Measurements from ENCODE around the gene ADAMTS17. TPM values are rescaled to one million over a fixed set of nuclear protein-coding genes. Genes with fewer than 3 reads are reported as not detected.

Gene ADAMTS17
- polyA plus RNA-seq, 4 donors = 0.45 to 3.1 (median 1.2) TPM

DNA sequence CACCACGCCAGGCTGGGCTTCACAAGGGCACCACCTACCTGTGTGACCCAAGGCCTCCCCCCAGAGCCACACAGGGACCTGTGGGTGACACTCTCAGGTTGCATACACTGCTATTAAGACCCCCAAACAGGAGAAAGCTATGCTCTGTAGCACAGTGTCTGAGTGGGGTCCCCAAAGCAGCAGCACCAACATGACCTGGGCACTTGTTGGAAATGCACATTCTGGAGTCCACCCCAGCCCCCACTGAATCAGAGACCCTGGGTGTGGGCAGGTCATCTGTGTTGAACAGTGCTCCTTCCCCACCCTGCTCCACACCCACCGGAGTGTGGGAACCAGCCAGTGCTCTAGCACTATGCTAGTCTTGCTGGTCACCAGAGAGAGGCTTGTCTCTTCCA lies 76.1 kb downstream of the ADAMTS17 start:
- Histone ChIP-seq H3K27ac (ENCODE audit: low read depth in 1 of 3, low read length in 2 of 3) (no peak overlapping the region), H3K27me3 (ENCODE audit: control insufficient read depth in 3 of 3, insufficient read depth in 3 of 3, low read length in 3 of 3) (peaks cover 0 to 2% (median 0%) of the 10 kb centered on the region in 3 donors), H3K4me1 (ENCODE audit: control insufficient read depth in 3 of 3, insufficient read depth in 2 of 3, low read depth in 1 of 3, low read length in 2 of 3) (no peaks in the 10 kb centered on the region), H3K9me3 (ENCODE audit: control insufficient read depth in 2 of 2, insufficient read depth in 1 of 2, low read depth in 1 of 2, low read length in 1 of 2) (no peaks in the 10 kb centered on the region), H3K4me3 (ENCODE audit: low read depth in 1 of 3, low read length in 3 of 3) (no peak overlapping the region), H3K36me3 (ENCODE audit: control insufficient read depth in 3 of 3, insufficient read depth in 2 of 3, low read depth in 1 of 3, low read length in 3 of 3) (no peaks in the 10 kb centered on the region)
- WGBS, 3 donors = 69 to 82% (median 77%) methylated on average over 2 of the region's 2 CpGs
- DNase-seq = no peak
- no peak for FAIRE-seq

DNA sequence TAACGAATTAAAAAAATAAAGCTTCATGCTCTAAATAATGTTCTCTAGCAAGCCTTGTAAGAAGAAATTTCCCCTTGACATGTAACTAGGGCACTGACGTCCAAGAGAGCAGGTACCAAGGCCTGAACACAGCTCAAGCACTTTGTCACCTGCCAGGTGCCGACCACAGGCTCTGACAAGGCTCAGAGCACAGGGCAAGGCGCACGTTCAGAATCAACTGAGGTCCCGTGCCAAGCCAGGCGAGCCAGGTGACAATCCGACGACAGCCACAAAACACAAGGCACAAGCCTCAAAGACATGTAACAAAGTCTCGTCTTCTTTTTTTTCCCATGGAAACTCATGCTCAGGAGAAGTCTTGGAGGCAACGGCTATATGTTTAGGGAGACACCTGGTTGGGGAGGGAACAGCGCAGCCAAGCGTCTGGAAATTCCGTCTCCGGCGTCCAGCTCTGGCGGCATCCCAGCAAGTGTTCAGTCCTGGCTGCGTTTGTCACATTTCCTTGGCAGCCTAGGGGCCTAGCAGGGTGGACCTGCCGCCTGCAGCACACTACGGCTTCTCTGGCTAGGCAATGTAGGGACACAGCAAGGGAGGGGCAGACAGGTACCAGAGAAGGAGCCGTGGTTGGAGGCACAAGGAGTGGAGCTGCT lies 76.7 kb downstream of the ADAMTS17 start:
- Histone ChIP-seq H3K27ac (ENCODE audit: low read depth in 1 of 3, low read length in 2 of 3) (no peak overlapping the region), H3K27me3 (ENCODE audit: control insufficient read depth in 3 of 3, insufficient read depth in 3 of 3, low read length in 3 of 3) (peaks cover 0 to 2% (median 0%) of the 10 kb centered on the region in 3 donors), H3K4me3 (ENCODE audit: low read depth in 1 of 3, low read length in 3 of 3) (no peak overlapping the region), H3K36me3 (ENCODE audit: control insufficient read depth in 3 of 3, insufficient read depth in 2 of 3, low read depth in 1 of 3, low read length in 3 of 3) (no peaks in the 10 kb centered on the region), H3K4me1 (ENCODE audit: control insufficient read depth in 3 of 3, insufficient read depth in 2 of 3, low read depth in 1 of 3, low read length in 2 of 3) (no peaks in the 10 kb centered on the region), H3K9me3 (ENCODE audit: control insufficient read depth in 2 of 2, insufficient read depth in 1 of 2, low read depth in 1 of 2, low read length in 1 of 2) (no peaks in the 10 kb centered on the region)
- DNase-seq (no peak), FAIRE-seq (no peak)
- WGBS, 3 donors = 87 to 88% (median 87%) methylated on average over 21 of the region's 21 CpGs

DNA sequence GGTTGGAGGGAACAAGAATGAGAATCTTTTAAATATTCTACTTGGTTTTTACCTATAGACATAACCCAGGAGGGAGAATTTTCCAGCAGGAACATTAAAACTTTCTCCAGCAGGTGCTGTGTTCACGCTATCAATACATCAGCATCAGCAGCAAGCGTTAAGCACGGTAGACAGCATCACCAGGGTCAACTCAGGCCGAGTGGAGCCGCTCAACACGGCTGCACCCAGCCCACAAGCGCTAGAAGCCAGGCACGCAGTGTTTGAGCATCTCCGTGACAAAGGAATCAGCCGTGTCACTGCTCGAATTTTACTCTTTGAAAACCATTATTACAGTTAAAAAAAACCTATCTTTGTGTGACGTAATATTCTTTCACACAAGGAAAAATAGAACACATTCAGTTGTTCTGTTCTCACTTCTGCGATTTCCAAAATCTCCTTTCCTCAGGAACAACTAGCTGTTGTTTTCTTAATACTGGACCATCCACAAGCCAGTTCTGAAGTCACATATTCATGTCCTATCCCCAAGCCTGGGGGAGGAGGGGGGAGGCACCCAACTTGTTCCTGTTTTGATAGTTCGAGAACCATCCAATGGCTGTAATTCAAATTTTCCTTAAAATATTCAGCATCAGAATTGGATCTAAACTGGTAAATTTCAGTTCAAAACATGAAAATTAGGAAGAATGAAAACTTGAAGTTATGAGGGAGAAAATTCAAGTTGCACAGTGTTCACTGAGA lies 77.9 kb downstream of the ADAMTS17 start:
- no peak for FAIRE-seq
- no peak overlapping the region for H3K4me3 ChIP-seq (ENCODE audit: low read depth in 1 of 3, low read length in 3 of 3)
- H3K4me1 ChIP-seq (ENCODE audit: control insufficient read depth in 3 of 3, insufficient read depth in 2 of 3, low read depth in 1 of 3, low read length in 2 of 3) = no peaks in the 10 kb centered on the region
- no peak overlapping the region for H3K27ac ChIP-seq (ENCODE audit: low read depth in 1 of 3, low read length in 2 of 3)
- H3K27me3 ChIP-seq (ENCODE audit: control insufficient read depth in 3 of 3, insufficient read depth in 3 of 3, low read length in 3 of 3) = no peaks in the 10 kb centered on the region
- WGBS, 3 donors = 86 to 91% (median 86%) methylated on average over 14 of the region's 14 CpGs
- DNase-seq = no peak
- H3K9me3 ChIP-seq (ENCODE audit: control insufficient read depth in 2 of 2, insufficient read depth in 1 of 2, low read depth in 1 of 2, low read length in 1 of 2) = no peaks in the 10 kb centered on the region
- H3K36me3 ChIP-seq (ENCODE audit: control insufficient read depth in 3 of 3, insufficient read depth in 2 of 3, low read depth in 1 of 3, low read length in 3 of 3) = no peaks in the 10 kb centered on the region

DNA sequence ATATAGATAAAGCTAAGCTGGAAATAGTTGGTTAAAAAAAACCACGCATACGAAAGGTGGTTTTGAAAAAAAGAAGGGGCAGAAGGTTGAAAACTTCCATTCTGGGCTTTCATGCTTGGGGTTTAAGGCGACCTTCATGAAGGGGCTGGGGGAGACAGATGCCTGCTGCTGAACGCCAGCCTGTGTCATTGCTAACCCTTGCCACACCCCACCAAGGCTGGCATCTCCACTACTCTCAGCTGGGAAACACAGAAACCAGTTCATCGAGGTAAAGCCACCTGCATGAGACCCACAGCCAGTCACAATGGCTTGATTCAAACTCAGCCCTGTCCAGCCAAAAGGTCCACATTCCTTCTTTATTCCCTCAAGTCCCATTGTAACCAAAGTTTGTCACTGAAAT lies 78.7 kb downstream of the ADAMTS17 start:
- no peak for FAIRE-seq
- H3K4me1 ChIP-seq (ENCODE audit: control insufficient read depth in 3 of 3, insufficient read depth in 2 of 3, low read depth in 1 of 3, low read length in 2 of 3) = no peaks in the 10 kb centered on the region
- no peaks in the 10 kb centered on the region for H3K36me3 ChIP-seq (ENCODE audit: control insufficient read depth in 3 of 3, insufficient read depth in 2 of 3, low read depth in 1 of 3, low read length in 3 of 3)
- no peaks in the 10 kb centered on the region for H3K9me3 ChIP-seq (ENCODE audit: control insufficient read depth in 2 of 2, insufficient read depth in 1 of 2, low read depth in 1 of 2, low read length in 1 of 2)
- 68 to 89% (median 71%) methylated on average over 5 of the region's 5 CpGs for WGBS, 3 donors
- no peak overlapping the region for H3K27ac ChIP-seq (ENCODE audit: low read depth in 1 of 3, low read length in 2 of 3)
- no peaks in the 10 kb centered on the region for H3K27me3 ChIP-seq (ENCODE audit: control insufficient read depth in 3 of 3, insufficient read depth in 3 of 3, low read length in 3 of 3)
- DNase-seq = no peak
- no peak overlapping the region for H3K4me3 ChIP-seq (ENCODE audit: low read depth in 1 of 3, low read length in 3 of 3)

DNA sequence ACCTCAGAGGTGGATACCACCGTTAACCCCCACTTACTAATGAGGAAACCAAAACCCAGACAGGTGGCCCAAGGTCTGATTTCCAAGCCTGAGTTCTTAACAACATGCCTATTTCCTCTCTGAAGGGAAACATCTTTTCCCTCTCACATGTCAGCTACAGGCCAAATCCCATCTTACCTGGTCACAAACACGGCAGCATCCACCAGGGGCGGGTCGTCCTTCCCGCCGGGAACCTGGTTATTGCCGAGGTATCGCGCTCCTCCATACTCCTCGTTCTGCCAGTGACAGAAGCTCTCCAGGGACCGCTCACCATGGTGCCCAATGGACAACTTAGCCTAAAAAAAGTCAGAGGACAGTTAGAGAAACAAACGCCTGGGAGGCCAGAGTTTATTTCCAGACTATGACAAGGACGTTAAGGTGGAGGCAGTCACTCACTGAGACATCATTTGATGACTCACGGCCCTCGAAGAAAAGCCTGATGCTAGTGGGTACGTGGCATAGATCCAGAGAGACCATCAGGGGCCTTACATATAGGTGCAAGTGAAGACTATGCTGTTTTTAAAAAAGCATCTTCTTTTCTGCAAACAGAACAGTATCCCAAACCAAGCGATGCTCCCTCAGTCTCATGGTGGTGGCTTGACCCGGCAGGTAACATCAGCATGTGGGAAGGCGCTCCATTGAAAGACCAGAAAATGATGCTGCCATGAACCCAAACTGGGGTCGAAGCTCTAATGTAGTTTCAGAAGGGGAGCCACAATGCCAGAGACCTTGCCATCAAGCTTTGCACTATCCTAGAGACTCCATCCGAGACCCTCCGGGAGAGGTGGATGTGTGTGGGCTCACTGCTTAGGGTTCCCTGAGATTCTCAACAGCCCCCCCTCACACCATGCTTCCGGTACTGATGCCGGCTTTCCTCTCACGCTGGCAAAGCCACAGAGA lies 80.2 kb downstream of the ADAMTS17 start:
- H3K4me3 ChIP-seq (ENCODE audit: low read depth in 1 of 3, low read length in 3 of 3) = no peak overlapping the region
- no peaks in the 10 kb centered on the region for H3K27me3 ChIP-seq (ENCODE audit: control insufficient read depth in 3 of 3, insufficient read depth in 3 of 3, low read length in 3 of 3)
- H3K4me1 ChIP-seq (ENCODE audit: control insufficient read depth in 3 of 3, insufficient read depth in 2 of 3, low read depth in 1 of 3, low read length in 2 of 3) = no peaks in the 10 kb centered on the region
- FAIRE-seq = no peak
- no peak overlapping the region for H3K27ac ChIP-seq (ENCODE audit: low read depth in 1 of 3, low read length in 2 of 3)
- no peak for DNase-seq
- no peaks in the 10 kb centered on the region for H3K36me3 ChIP-seq (ENCODE audit: control insufficient read depth in 3 of 3, insufficient read depth in 2 of 3, low read depth in 1 of 3, low read length in 3 of 3)
- 82 to 92% (median 89%) methylated on average over 25 of the region's 25 CpGs for WGBS, 3 donors
- no peaks in the 10 kb centered on the region for H3K9me3 ChIP-seq (ENCODE audit: control insufficient read depth in 2 of 2, insufficient read depth in 1 of 2, low read depth in 1 of 2, low read length in 1 of 2)

DNA sequence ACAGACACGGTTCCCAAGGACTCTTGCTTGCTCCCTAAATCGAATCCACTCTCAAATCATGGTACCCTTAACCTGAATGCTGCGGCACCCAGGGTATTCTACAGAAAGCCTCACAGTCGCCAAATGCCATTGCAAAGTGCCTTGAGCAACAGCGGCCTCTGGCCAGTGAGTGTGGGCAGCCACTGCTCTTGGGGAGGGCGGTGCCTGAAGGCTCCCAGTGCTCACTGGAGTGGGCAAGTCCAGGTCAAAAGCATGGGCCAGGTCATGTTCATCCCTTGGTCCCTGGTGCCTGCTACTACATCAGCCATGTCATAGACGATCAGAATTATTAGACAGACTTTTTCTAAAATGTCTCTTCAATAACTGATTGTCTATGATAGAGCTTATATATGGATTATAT lies 82.5 kb downstream of the ADAMTS17 start:
- H3K36me3 ChIP-seq (ENCODE audit: control insufficient read depth in 3 of 3, insufficient read depth in 2 of 3, low read depth in 1 of 3, low read length in 3 of 3) = no peaks in the 10 kb centered on the region
- no peaks in the 10 kb centered on the region for H3K9me3 ChIP-seq (ENCODE audit: control insufficient read depth in 2 of 2, insufficient read depth in 1 of 2, low read depth in 1 of 2, low read length in 1 of 2)
- FAIRE-seq (no peak), DNase-seq (no peak)
- no peak overlapping the region for H3K4me3 ChIP-seq (ENCODE audit: low read depth in 1 of 3, low read length in 3 of 3)
- no peak overlapping the region for H3K27ac ChIP-seq (ENCODE audit: low read depth in 1 of 3, low read length in 2 of 3)
- H3K27me3 ChIP-seq (ENCODE audit: control insufficient read depth in 3 of 3, insufficient read depth in 3 of 3, low read length in 3 of 3) = no peaks in the 10 kb centered on the region
- WGBS, 3 donors = 75 to 90% (median 85%) methylated on average over 7 of the region's 7 CpGs
- H3K4me1 ChIP-seq (ENCODE audit: control insufficient read depth in 3 of 3, insufficient read depth in 2 of 3, low read depth in 1 of 3, low read length in 2 of 3) = no peaks in the 10 kb centered on the region

DNA sequence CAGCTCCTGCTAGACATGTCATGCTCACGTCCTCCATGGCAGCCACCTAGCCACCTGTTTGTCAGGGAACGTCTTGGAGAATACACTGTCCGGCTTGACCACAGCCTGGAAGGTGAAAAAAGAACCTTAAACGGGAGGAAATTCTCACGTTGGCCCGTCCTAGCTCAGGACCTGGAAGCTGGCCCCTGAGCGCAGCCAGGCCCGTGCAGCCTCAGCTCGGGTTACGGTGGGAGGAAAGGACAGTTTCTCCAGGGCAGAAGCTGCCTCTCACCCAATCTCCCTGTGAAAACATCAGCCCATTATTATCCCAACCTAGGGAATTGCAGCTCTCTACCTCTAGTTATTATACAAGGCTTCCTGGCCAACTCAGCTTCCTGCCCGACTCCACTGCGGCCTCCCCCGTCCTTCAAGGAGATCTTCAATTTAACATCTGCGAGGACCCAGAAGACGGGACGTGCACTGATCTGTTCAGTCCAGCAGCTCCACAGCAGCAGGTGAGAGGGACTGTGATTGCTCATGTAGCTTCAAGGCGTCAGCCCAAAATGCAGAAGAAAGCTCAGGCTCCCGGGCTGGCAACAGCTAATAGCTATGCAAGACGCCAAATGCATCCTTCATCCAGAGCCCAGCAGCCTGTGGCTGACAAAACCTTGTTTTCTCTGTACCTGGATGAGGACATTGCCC lies 84.7 kb downstream of the ADAMTS17 start:
- DNase-seq (no peak), FAIRE-seq (no peak)
- H3K27ac ChIP-seq (ENCODE audit: low read depth in 1 of 3, low read length in 2 of 3) = no peak overlapping the region
- no peaks in the 10 kb centered on the region for H3K9me3 ChIP-seq (ENCODE audit: control insufficient read depth in 2 of 2, insufficient read depth in 1 of 2, low read depth in 1 of 2, low read length in 1 of 2)
- H3K4me3 ChIP-seq (ENCODE audit: low read depth in 1 of 3, low read length in 3 of 3) = no peak overlapping the region
- H3K27me3 ChIP-seq (ENCODE audit: control insufficient read depth in 3 of 3, insufficient read depth in 3 of 3, low read length in 3 of 3) = no peaks in the 10 kb centered on the region
- 84 to 92% (median 89%) methylated on average over 18 to 19 of the region's 19 CpGs for WGBS, 3 donors
- H3K4me1 ChIP-seq (ENCODE audit: control insufficient read depth in 3 of 3, insufficient read depth in 2 of 3, low read depth in 1 of 3, low read length in 2 of 3) = no peaks in the 10 kb centered on the region
- no peaks in the 10 kb centered on the region for H3K36me3 ChIP-seq (ENCODE audit: control insufficient read depth in 3 of 3, insufficient read depth in 2 of 3, low read depth in 1 of 3, low read length in 3 of 3)
